ENCODE data around the gene MEAF6.

Gene MEAF6

GRCh38 chr1:37474697-37475379 lies 39.7 kb downstream of the MEAF6 start:
- in situ Hi-C loops (cut with MboI; ENCODE audit: low sequenced_read_pairs), result no loop called here

GRCh38 chr1:37474046-37474696 lies 40.4 kb downstream of the MEAF6 start, which contains the start of gene ZC3H12A:
Gene ZC3H12A (plus strand): TSS chr1:37474580. CDS start chr1:37475497, 917 bp downstream.
- in situ Hi-C loops (cut with MboI; ENCODE audit: low sequenced_read_pairs), result no loop called here

GRCh38 chr1:37473431-37474045 lies 41.0 kb downstream of the MEAF6 start:
- in situ Hi-C loops (cut with MboI; ENCODE audit: low sequenced_read_pairs), result no loop called here

GRCh38 chr1:37472994-37473393 lies 41.6 kb downstream of the MEAF6 start:
- in situ Hi-C loops (cut with MboI; ENCODE audit: low sequenced_read_pairs), result no loop called here

- in situ Hi-C loops (cut with MboI; ENCODE audit: low sequenced_read_pairs), result no loop called here
These were observed 42.3 kb downstream of the MEAF6 start for GRCh38 chr1:37472281-37472680.

- in situ Hi-C loops (cut with MboI; ENCODE audit: low sequenced_read_pairs), result no loop called here
These were observed 43.0 kb downstream of the MEAF6 start for GRCh38 chr1:37471345-37472231.

GRCh38 chr1:37469386-37469785 lies 45.2 kb downstream of the MEAF6 start:
- in situ Hi-C loops (cut with MboI; ENCODE audit: low sequenced_read_pairs), result no loop called here

GRCh38 chr1:37468037-37468436 lies 46.5 kb downstream of the MEAF6 start:
- in situ Hi-C loops (cut with MboI; ENCODE audit: low sequenced_read_pairs), result no loop called here

GRCh38 chr1:37465593-37466517 lies 48.7 kb downstream of the MEAF6 start:
- in situ Hi-C loops (cut with MboI; ENCODE audit: low sequenced_read_pairs), result no loop called here

- in situ Hi-C loops (cut with MboI; ENCODE audit: low sequenced_read_pairs), result no loop called here
These were observed 50.1 kb downstream of the MEAF6 start for GRCh38 chr1:37464443-37464842.

- in situ Hi-C loops (cut with MboI; ENCODE audit: low sequenced_read_pairs), result no loop called here
These were observed 52.7 kb downstream of the MEAF6 start for GRCh38 chr1:37461698-37462436.

- in situ Hi-C loops (cut with MboI; ENCODE audit: low sequenced_read_pairs), result no loop called here
These were observed 56.0 kb downstream of the MEAF6 start for GRCh38 chr1:37458551-37458950.

GRCh38 chr1:37456614-37457013 lies 58.0 kb downstream of the MEAF6 start:
- in situ Hi-C loops (cut with MboI; ENCODE audit: low sequenced_read_pairs), result no loop called here

- in situ Hi-C loops (cut with MboI; ENCODE audit: low sequenced_read_pairs), result no loop called here
These were observed 59.0 kb downstream of the MEAF6 start for GRCh38 chr1:37455516-37455915.

- in situ Hi-C loops (cut with MboI; ENCODE audit: low sequenced_read_pairs), result no loop called here
These were observed 60.9 kb downstream of the MEAF6 start for GRCh38 chr1:37453647-37454046.

GRCh38 chr1:37452416-37452815 lies 62.1 kb downstream of the MEAF6 start:
- in situ Hi-C loops (cut with MboI; ENCODE audit: low sequenced_read_pairs), result no loop called here

- in situ Hi-C loops (cut with MboI; ENCODE audit: low sequenced_read_pairs), result no loop called here
These were observed 64.6 kb downstream of the MEAF6 start for GRCh38 chr1:37449936-37450335.

GRCh38 chr1:37448691-37449417 lies 65.7 kb downstream of the MEAF6 start:
- in situ Hi-C loops (cut with MboI; ENCODE audit: low sequenced_read_pairs), result no loop called here

- in situ Hi-C loops (cut with MboI; ENCODE audit: low sequenced_read_pairs), result no loop called here
These were observed 66.4 kb downstream of the MEAF6 start for GRCh38 chr1:37448185-37448584.

Measured in hTERT RPE-1 (cell line).